ENCODE measurements around the gene UACA. TPM values are rescaled to one million over a fixed set of nuclear protein-coding genes. Genes with fewer than 3 reads are reported as not detected.
A peak's percentile ranks its signal among the peaks of the same experiment; 100 is the strongest.
"Not testable (repeated sequence)": the region's sequence is repeated elsewhere in the genome, so short reads cannot be mapped to it uniquely, and the experiment has no call there.

The UACA gene
- total RNA-seq, 1 experiment from 2014 or later: 43.0 TPM

DNA sequence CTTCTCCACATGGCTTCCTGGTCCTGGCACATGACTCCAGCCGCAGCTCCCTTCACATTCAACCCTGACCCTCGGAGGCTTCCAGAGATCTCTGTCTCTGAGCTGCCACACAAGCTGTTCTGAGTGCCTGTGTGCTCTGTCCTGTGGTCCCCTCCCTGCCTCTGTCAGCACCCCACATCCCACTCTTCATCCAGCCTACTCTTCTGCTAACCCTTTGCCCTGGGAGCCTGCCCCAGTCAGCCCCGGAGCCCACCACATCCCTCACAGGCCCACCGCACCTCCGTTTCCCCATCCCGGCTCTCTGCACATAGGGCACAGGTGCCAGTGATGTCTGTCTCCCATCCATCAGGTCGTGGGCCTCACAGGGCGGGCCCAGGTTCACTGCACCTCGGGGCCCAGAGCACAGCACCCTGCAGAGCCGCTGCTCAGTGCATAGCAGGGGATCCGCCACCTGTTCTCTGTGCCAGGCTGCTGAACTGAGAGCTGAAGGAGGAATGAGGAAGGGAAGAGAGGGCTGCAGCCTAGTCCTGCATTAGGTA, 133.6 kb downstream of the UACA start:
- no peak for DNase-seq (ENCODE audit: low read depth)

DNA sequence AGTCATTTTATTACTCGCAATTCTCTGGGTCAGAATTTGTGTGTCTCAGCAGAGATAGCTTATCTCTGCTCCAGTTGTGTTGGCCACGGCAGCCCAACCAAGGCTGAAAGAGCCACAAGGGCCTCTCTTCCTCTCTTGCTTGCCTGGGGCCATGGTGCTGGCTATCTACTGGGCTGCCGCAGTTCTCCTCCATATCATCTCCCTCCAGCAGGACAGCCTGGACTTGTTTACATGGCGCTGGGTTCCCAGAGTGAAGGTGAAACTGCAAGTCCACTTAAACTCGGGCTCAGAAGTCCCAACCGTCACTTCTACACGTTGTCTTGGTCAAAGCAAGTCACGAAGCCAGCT, 134.8 kb downstream of the UACA start:
- no peak for DNase-seq (ENCODE audit: low read depth)

GRCh38 chr15:70627734-70628548, 135.4 kb downstream of the UACA start:
- DNase-seq (ENCODE audit: low read depth): peak; percentile 82

GRCh38 chr15:70627322-70627721, 136.0 kb downstream of the UACA start:
- DNase-seq (ENCODE audit: low read depth): no peak

DNA sequence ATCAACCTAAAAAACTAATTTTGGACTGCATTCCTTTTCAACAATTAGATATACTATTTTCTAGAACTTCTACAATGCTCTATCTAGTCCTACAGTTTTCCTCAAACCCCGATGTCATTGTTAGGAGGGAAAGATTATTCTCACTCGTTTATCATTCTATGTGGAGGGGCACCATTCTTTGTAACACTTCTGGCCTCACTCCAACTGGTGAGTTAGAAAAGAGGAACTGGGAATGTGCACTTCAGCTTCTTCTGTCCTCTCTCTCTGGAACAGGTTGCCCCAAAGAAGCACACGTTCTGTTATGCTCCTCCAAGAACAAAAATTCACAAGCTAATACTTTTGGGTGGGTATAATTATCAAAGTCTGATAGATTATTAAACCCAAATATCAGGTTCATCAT, 137.9 kb downstream of the UACA start:
- no peak for DNase-seq (ENCODE audit: low read depth)

GRCh38 chr15:70625011-70625410, 138.3 kb downstream of the UACA start:
- no peak for DNase-seq (ENCODE audit: low read depth)

GRCh38 chr15:70618929-70619328, 144.4 kb downstream of the UACA start:
- DNase-seq (ENCODE audit: low read depth): no peak

GRCh38 chr15:70617911-70618287, 145.5 kb downstream of the UACA start:
- DNase-seq (ENCODE audit: low read depth): no peak

GRCh38 chr15:70617076-70617910, 146.1 kb downstream of the UACA start:
- DNase-seq (ENCODE audit: low read depth): peak; percentile 30

DNA sequence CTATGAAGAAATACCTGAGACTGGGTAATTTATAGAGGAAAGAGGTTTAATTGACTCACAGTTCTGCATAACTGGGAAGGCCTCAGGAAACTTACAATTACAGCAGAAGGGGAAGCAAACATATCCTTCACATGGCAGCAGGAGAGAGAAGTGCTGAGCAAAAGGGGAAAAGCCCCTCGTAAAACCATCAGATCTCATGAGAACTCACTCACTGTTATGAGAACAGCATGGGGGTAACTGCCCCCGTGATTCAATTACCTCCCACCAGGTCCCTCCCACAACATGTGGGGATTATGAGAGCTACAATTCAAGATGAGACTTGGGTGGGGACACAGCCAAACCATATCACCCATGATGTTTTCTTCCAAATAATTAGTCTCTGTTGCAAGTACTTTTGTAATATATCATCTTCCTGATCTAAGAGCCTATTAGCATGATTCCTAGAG, 147.0 kb downstream of the UACA start:
- not testable (repeated sequence) for DNase-seq (ENCODE audit: low read depth)

GRCh38 chr15:70615435-70616310, 147.7 kb downstream of the UACA start:
- no peak for DNase-seq (ENCODE audit: low read depth)

GRCh38 chr15:70614221-70614620, 149.1 kb downstream of the UACA start:
- DNase-seq (ENCODE audit: low read depth): no peak

GRCh38 chr15:70613271-70613670, 150.1 kb downstream of the UACA start:
- DNase-seq (ENCODE audit: low read depth): peak; percentile 52

DNA sequence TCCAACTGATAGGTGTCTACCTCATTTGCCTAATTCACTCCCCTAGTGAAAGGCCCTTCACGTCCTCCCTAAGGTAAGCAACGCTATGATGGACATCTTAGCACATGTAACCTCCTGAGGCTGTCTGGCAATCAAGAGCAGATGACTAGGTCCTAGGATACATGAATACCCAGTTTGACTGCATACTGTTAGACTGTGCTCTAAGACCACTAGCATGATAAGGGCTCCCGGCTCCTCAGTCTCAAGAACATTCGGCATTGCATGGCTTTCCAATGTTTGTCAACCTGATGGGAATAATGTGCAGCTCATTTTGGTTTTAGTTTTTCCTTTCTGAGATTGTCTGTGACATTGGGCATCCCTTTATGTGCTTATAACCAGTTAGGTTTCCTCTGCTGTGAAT, 152.1 kb downstream of the UACA start:
- DNase-seq (ENCODE audit: low read depth): no peak

- no peak for DNase-seq (ENCODE audit: low read depth)
Measured at GRCh38 chr15:70610541-70610940, 152.8 kb downstream of the UACA start.

DNA sequence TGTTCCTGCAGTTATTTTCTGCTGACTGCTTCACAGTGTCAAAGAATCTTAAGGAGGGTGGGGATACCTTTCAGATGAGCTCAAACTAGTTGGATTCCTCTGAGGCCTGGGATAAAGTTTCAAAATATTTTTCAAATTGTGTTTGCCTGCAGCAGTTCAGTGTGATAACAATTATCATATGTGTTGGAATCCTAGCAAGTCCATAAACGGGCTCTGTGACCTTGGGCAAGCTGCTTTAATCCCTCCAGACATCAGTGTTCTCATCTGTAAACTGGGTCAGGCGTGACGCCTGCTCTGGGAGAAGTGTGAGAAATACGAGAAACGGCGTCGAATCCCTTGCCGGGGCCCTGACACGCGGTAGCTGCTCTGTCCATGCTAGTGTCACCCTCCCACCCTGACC, 153.5 kb downstream of the UACA start:
- DNase-seq (ENCODE audit: low read depth): no peak

- no peak for DNase-seq (ENCODE audit: low read depth)
Measured at GRCh38 chr15:70608144-70608543, 155.2 kb downstream of the UACA start.

- DNase-seq (ENCODE audit: low read depth): peak; percentile 79
Measured at GRCh38 chr15:70605606-70606410, 157.6 kb downstream of the UACA start.

DNA sequence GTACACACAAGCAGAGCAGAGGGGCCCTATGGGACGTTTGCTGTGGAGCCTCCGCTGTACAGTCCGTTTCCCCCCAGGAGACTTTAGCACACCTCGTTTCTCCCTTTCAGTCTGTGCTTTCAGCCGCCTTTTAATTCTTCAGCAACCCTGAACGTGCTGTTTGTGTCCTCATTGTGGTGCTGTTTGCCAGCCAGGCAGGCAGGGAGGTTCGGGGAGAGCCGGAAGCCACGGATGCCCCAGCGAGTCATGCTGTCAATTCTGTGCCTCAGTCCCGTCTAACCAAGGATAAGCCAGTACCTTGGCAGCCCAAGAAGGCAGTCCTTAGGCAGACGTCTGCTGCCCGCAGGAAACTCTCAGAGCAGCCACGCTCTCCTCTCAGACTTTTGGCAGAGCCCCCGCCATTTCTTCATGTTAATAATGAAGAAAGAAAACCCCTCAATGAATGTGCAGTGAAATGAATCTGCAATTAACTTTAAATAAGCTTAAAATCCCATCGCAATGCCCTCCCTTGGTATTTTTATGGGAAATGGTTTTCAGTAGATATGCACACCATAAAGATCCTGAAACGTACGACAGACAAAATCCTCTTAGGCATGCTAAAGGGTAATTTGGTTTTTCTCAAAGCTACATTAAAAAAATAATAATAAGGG, 158.6 kb downstream of the UACA start:
- peak; percentile 65 for DNase-seq (ENCODE audit: low read depth)

All from M059J (cell line).